MCF 10A (cell line): Measurements from ENCODE around the gene FAM187B. TPM values are rescaled to one million over a fixed set of nuclear protein-coding genes. Genes with fewer than 3 reads are reported as not detected.
"Not testable (repeated sequence)": the region's sequence is repeated elsewhere in the genome, so short reads cannot be mapped to it uniquely, and the experiment has no call there.

Experiments used
- BruUV-seq: library from RNA; stranded (reverse); fragments of 400-500 nt; replicated peaks from 2 replicates; lab custom pipeline; 2021; lab: Mats Ljungman, UMichigan
- CTCF ChIA-PET: fragments of 300-600 bp; sonication (Branson Sonifier 250); formaldehyde crosslinking; extraction: SDS; loops from one replicate; lab custom pipeline; 2021; ENCODE audit warnings: antibody characterized with exemption, inconsistent platforms; lab: Yijun Ruan, JAX
- POLR2A ChIA-PET: fragments of 300-600, 350-650 bp; sonication (Branson Sonifier 250); formaldehyde crosslinking; extraction: SDS; loops from one replicate; lab custom pipeline; 2020; ENCODE audit warnings: antibody characterized with exemption, inconsistent platforms; lab: Yijun Ruan, JAX
- DNase-seq: peaks from one replicate; pipeline ENCODE4 v3.0.0-alpha.2; 2018; ENCODE audit not compliant: unreplicated experiment
- H3K27ac Mint-ChIP-seq: one replicate; pipeline ENCODE4 v1.8.0; 2022; ENCODE audit warnings: mild to moderate bottlenecking, low read depth, mixed read lengths; ENCODE audit not compliant: unreplicated experiment
- H3K27me3 Mint-ChIP-seq: one replicate; pipeline ENCODE4 v1.8.0; 2022; ENCODE audit warnings: mixed read lengths; ENCODE audit not compliant: insufficient read depth, unreplicated experiment
- H3K36me3 Mint-ChIP-seq: one replicate; pipeline ENCODE4 v1.8.0; 2022; ENCODE audit warnings: mild to moderate bottlenecking, moderate library complexity, mixed read lengths; ENCODE audit not compliant: insufficient read depth, unreplicated experiment
- H3K4me1 Mint-ChIP-seq: one replicate; pipeline ENCODE4 v1.8.0; 2022; ENCODE audit warnings: mixed read lengths; ENCODE audit not compliant: insufficient read depth, unreplicated experiment
- H3K4me3 Mint-ChIP-seq: one replicate; pipeline ENCODE4 v1.8.0; 2022; ENCODE audit warnings: mild to moderate bottlenecking, moderate library complexity, mixed read lengths; ENCODE audit not compliant: unreplicated experiment
- H3K9me3 Mint-ChIP-seq: one replicate; pipeline ENCODE4 v1.8.0; 2022; ENCODE audit warnings: mixed read lengths; ENCODE audit not compliant: unreplicated experiment
- CTCF ChIP-seq: fragments of 200-600 bp; IDR thresholded peaks from one replicate; pipeline ENCODE4 v1.8.0; 2022; ENCODE audit warnings: antibody characterized with exemption, mild to moderate bottlenecking; ENCODE audit not compliant: unreplicated experiment
- intact Hi-C: fragments of 100-400 bp; cut with micrococcal nuclease; formaldehyde crosslinking; loops from 2 replicates; pipeline ENCODE4 v1.14.1; 2022
- total RNA-seq: library from RNA; stranded (reverse); gene quantifications from 2 replicates; pipeline ENCODE4 v1.2.3, GENCODE V29; 2022

FAM187B gene
- total RNA-seq, 1 experiment from 2014 or later, result not detected

- no TSS peak for BruUV-seq
- CTCF ChIA-PET, result no interaction called here
Observed at GRCh38 chr19:35223084-35223790, 5.3 kb downstream of the FAM187B start.

DNA sequence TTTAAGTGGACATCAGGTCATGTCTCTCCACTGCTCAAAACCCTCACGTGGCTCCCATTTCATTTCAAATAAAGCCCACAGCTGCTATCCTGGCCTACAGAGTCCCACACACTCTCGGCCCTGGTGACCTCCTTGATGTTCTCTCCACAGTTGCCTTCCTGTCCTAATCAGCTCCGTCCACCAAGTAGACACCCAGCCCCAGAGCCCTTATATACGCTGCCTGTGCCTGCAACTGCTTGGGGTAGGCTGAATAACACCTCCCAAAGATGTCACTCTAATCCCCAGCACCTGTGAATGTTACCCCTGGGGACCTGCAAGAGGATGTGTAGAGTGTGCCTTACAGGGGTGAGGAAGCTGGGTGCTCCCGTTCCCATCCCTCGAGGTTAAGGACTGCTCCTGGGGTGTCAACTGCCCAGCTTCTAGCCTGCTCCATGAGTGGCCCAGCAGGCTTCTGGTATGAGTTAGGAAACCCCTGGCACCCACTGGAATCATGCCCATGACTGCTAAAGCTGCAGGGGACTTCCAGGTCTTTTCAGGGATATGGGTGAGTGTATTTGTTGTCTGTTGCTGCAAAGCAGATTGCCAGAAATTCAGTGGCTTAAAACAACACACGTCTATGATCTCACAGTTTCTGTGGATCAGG lies 6.0 kb downstream of the FAM187B start:
- CTCF ChIA-PET, result interaction anchor here (0.7 kb wide), 1 partner anchor 51 kb away, joined by 3 read pairs; no protein-coding TSS in a partner anchor
- no peak for DNase-seq
- Mint-ChIP-seq H3K4me3 (no peak overlapping the region), H3K9me3 (peaks cover 8% of the 10 kb centered on the region), H3K27ac (peak overlapping the region; percentile 78), H3K4me1 (peaks cover 13% of the 10 kb centered on the region), H3K36me3 (no peaks in the 10 kb centered on the region), H3K27me3 (no peaks in the 10 kb centered on the region)
- no peak for TF ChIP-seq CTCF
- no TSS peak for BruUV-seq
- intact Hi-C loops, result no loop called here
- POLR2A ChIA-PET, result interaction anchor here (1.9 kb wide), 1 partner anchor 8 kb away, joined by 8 read pairs; no protein-coding TSS in a partner anchor

More at GRCh38 chr19:35223084-35223790, 5.3 kb downstream of the FAM187B start:
- DNase-seq, result no peak
- H3K27ac Mint-ChIP-seq, result peak overlapping the region; percentile 78
- no peaks in the 10 kb centered on the region for H3K27me3 Mint-ChIP-seq
- H3K36me3 Mint-ChIP-seq, result no peaks in the 10 kb centered on the region
- H3K4me3 Mint-ChIP-seq, result no peak overlapping the region
- TF ChIP-seq CTCF, result no peak
- intact Hi-C loops, result no loop called here
- POLR2A ChIA-PET, result interaction anchor here (1.9 kb wide), 1 partner anchor 9 kb away, joined by 8 read pairs; no protein-coding TSS in a partner anchor
- peaks cover 8% of the 10 kb centered on the region for H3K9me3 Mint-ChIP-seq
- H3K4me1 Mint-ChIP-seq, result peaks cover 13% of the 10 kb centered on the region

DNA sequence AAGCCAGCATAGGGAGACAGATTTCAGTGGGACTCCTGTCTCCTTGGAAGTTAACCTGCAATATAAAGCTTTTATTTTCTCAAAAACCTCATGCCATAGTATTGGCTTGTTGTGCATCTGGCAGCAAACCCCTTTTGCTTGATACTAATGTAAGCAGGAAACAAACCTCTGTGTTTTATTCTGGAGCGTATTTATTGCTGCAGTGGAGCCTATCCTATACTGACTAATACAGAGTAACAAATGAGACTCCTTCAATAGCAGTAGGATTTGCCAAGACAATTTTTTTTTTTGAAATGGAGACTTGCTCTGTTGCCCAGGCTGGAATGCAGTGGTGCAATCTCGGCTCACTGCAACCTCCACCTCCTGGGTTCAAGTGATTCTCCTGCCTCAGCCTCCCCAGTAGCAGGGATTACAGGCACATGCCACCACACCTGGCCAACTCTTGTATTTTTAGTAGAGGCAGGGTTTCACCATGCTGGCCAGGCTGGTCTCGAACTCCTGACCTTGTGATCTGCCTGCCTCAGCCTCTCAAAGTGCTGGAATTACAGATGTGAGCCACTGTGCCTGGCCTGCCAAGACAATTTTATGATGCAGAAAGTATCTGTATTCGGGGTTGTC lies 7.5 kb downstream of the FAM187B start:
- BruUV-seq, POLR2A ChIA-PET, intact Hi-C loops, CTCF ChIA-PET, H3K9me3 Mint-ChIP-seq, H3K27me3 Mint-ChIP-seq, H3K27ac Mint-ChIP-seq, DNase-seq, H3K4me3 Mint-ChIP-seq, H3K36me3 Mint-ChIP-seq, H3K4me1 Mint-ChIP-seq: not testable (repeated sequence)

DNA sequence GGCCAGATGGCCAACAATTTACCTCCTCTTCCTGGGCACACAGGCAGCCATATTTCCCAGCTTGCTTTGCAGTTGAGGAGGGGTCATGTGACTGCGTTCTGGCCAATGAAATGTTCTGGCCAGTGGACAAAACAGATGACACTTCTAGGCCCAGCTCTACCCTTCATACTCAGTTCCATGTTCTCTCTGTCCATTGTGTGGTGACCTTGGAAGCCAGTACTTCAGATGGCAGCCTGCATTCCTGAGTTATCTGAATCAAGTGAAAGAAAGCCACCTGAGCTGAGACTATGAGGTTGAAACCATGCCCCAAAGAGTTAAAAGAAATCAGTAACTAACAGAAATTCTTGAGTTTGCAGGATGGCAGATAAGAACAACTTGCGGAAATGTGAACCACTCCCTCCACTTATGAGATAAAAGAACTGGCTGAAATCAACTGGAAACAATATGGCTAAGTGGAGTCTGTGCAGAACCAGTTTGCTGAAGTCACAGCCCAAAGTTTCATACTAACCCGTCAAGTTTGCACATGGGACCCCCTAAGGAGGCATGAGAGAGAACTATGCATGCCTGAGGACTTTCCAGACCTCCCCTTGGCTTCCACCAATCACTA lies 8.1 kb downstream of the FAM187B start:
- no peak for TF ChIP-seq CTCF
- no peaks in the 10 kb centered on the region for H3K36me3 Mint-ChIP-seq
- H3K4me1 Mint-ChIP-seq, result peaks cover 7% of the 10 kb centered on the region
- H3K4me3 Mint-ChIP-seq, result no peak overlapping the region
- ChIA-PET POLR2A (no interaction called here), CTCF (interaction anchor here (0.6 kb wide), 1 partner anchor 478 kb away, joined by 3 read pairs; no protein-coding TSS in a partner anchor)
- intact Hi-C loops, result no loop called here
- H3K9me3 Mint-ChIP-seq, result peaks cover 8% of the 10 kb centered on the region
- H3K27ac Mint-ChIP-seq, result no peak overlapping the region
- DNase-seq, result no peak
- no TSS peak for BruUV-seq
- H3K27me3 Mint-ChIP-seq, result no peaks in the 10 kb centered on the region
